Measurements from ENCODE around the gene MAP2. TPM values are rescaled to one million over a fixed set of nuclear protein-coding genes. Genes with fewer than 3 reads are reported as not detected.

The MAP2 gene, protein sequence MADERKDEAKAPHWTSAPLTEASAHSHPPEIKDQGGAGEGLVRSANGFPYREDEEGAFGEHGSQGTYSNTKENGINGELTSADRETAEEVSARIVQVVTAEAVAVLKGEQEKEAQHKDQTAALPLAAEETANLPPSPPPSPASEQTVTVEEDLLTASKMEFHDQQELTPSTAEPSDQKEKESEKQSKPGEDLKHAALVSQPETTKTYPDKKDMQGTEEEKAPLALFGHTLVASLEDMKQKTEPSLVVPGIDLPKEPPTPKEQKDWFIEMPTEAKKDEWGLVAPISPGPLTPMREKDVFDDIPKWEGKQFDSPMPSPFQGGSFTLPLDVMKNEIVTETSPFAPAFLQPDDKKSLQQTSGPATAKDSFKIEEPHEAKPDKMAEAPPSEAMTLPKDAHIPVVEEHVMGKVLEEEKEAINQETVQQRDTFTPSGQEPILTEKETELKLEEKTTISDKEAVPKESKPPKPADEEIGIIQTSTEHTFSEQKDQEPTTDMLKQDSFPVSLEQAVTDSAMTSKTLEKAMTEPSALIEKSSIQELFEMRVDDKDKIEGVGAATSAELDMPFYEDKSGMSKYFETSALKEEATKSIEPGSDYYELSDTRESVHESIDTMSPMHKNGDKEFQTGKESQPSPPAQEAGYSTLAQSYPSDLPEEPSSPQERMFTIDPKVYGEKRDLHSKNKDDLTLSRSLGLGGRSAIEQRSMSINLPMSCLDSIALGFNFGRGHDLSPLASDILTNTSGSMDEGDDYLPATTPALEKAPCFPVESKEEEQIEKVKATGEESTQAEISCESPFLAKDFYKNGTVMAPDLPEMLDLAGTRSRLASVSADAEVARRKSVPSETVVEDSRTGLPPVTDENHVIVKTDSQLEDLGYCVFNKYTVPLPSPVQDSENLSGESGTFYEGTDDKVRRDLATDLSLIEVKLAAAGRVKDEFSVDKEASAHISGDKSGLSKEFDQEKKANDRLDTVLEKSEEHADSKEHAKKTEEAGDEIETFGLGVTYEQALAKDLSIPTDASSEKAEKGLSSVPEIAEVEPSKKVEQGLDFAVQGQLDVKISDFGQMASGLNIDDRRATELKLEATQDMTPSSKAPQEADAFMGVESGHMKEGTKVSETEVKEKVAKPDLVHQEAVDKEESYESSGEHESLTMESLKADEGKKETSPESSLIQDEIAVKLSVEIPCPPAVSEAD (N-terminal part only)
- 0.81 TPM for polyA plus RNA-seq (2013, experiment 1 of 2)
- 1.1 TPM for polyA plus RNA-seq (2013, experiment 2 of 2)

DNA sequence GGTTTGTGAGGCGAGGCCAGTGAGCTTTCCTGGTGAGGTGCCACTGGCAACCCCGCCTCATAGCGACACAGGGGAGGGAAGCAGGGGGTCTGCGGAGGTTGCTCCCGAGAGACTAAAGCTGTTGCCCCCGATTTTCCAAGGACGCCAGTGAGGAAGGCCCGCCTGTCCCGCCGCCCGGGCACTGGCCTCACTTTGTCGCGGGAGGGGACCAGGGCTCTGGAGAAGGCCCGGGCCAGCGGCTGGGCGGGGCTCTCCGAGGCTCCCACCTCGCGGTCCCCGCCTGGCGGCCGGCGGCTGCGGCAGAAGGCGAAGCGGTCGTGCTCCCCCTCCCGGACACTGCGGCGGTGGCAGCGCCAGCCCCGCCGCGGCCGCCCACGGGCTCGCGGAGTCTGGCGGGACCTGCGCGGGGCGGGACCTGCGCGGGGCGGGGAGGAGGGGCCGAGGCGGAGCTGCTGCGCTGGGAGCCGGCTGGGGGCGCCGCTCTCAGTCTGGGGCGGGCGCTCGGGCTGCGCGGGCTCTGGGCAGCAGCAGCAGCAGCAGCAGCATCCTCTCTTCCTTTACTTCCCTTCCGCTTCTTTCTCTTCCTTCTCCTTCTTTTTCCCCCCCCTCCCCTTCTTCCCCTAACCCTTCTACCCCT lies at the start of gene MAP2:
TSS of gene MAP2 (plus strand) at position 486 of the 637 bp plus-strand sequence. CDS start 229,124 bp downstream, outside the sequence.
- Histone ChIP-seq H3K9ac (ENCODE audit: low read length) (peak within 1 kb of the TSS; percentile 61), H3K27ac (ENCODE audit: low read depth, low read length) (no peak within 1 kb of the TSS), H3K79me1 (ENCODE audit: low read length) (no peaks in the 10 kb centered on the region), H3K36me3 (ENCODE audit: control insufficient read depth, insufficient read depth, low read length) (no peaks in the 10 kb centered on the region), H3K4ac (ENCODE audit: low read depth, low read length) (no peak within 1 kb of the TSS), H3K4me2 (ENCODE audit: low read length) (peak within 1 kb of the TSS; percentile 91), H3K27me3 (ENCODE audit: insufficient read depth, low read length, poor library complexity) (no peaks in the 10 kb centered on the region), H2BK15ac (replicated peaks; ENCODE audit: low read depth) (no peak within 1 kb of the TSS), H2BK5ac (ENCODE audit: low read length) (no peak within 1 kb of the TSS), H2BK120ac (ENCODE audit: low read depth, low read length) (no peak within 1 kb of the TSS), H3K4me1 (ENCODE audit: control insufficient read depth, low read depth, low read length) (no peaks in the 10 kb centered on the region), H4K5ac (ENCODE audit: low read length) (no peak within 1 kb of the TSS), H3K56ac (ENCODE audit: low read length) (peak within 1 kb of the TSS; percentile 70), H4K8ac (ENCODE audit: low read depth, low read length) (no peak within 1 kb of the TSS), H2AK5ac (ENCODE audit: low read length) (no peak within 1 kb of the TSS), H3K23ac (ENCODE audit: low read length) (no peak within 1 kb of the TSS), H3K4me3 (ENCODE audit: low read length) (peak within 1 kb of the TSS; percentile 33), H3K79me2 (ENCODE audit: control insufficient read depth, insufficient read depth, low read length) (no peaks in the 10 kb centered on the region), H3K18ac (ENCODE audit: low read length) (no peak within 1 kb of the TSS)
- WGBS (ENCODE audit: extremely low coverage, insufficient coverage, low lambda C conversion rate): no CpG with 5 or more reads among the region's 57 CpGs
- DNase-seq: peak; percentile 89

DNA sequence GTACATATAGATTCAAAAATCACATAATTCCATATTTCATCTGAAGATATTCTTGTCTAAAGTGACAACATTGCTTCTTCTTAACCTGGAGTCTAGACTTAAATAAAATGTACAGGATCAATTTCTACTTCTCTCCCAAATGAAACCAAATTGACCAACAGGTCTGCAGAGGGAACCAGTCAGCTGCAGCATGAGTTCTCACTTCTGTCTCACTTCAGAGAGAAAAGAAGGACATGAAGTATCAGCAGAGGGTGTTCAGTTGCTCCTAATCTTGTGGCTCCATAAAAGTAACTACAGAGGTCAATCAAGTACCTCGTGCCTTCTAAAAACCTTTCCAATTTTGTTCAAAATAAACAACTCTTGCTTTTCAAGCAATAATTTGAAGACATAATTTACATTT lies 47.2 kb upstream of the MAP2 start:
- no peak overlapping the region for H2BK120ac ChIP-seq (ENCODE audit: low read depth, low read length)
- no peaks in the 10 kb centered on the region for H3K4me1 ChIP-seq (ENCODE audit: control insufficient read depth, low read depth, low read length)
- no peak for DNase-seq
- H3K23ac ChIP-seq (ENCODE audit: low read length): no peak overlapping the region
- no peaks in the 10 kb centered on the region for H3K36me3 ChIP-seq (ENCODE audit: control insufficient read depth, insufficient read depth, low read length)
- H3K56ac ChIP-seq (ENCODE audit: low read length): no peak overlapping the region
- no peak overlapping the region for H2BK5ac ChIP-seq (ENCODE audit: low read length)
- WGBS (ENCODE audit: extremely low coverage, insufficient coverage, low lambda C conversion rate): no CpG with 5 or more reads among the region's 1 CpG
- H3K27ac ChIP-seq (ENCODE audit: low read depth, low read length): no peak overlapping the region
- no peaks in the 10 kb centered on the region for H3K79me2 ChIP-seq (ENCODE audit: control insufficient read depth, insufficient read depth, low read length)
- H3K18ac ChIP-seq (ENCODE audit: low read length): no peak overlapping the region
- no peak overlapping the region for H4K5ac ChIP-seq (ENCODE audit: low read length)
- no peak overlapping the region for H3K4me3 ChIP-seq (ENCODE audit: low read length)
- H3K27me3 ChIP-seq (ENCODE audit: insufficient read depth, low read length, poor library complexity): no peaks in the 10 kb centered on the region
- no peaks in the 10 kb centered on the region for H3K79me1 ChIP-seq (ENCODE audit: low read length)
- no peak overlapping the region for H2AK5ac ChIP-seq (ENCODE audit: low read length)
- H3K4me2 ChIP-seq (ENCODE audit: low read length): no peak overlapping the region
- no peak overlapping the region for H4K8ac ChIP-seq (ENCODE audit: low read depth, low read length)
- H2BK15ac ChIP-seq (replicated peaks; ENCODE audit: low read depth): no peak overlapping the region
- H3K9ac ChIP-seq (ENCODE audit: low read length): no peak overlapping the region
- no peak overlapping the region for H3K4ac ChIP-seq (ENCODE audit: low read depth, low read length)

DNA sequence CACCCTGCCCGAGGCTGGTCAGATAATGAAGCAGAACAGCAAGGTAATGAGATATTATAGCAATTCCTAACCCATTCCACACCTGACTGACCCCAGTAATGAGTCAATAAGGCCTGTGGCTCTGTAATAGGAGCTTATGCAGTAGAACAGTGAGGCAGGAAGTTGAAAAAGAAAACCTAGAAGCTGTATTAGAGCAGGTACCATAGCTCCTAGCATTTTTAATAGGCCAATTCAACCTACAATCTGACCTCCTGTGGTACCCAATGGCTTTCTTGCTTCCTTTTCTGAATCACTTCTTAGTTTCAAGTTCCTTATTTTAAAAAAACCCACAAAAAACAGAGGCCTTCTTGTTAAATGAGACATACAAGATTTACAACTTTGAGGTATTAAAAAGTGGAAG lies 43.6 kb upstream of the MAP2 start:
- no CpG with 5 or more reads among the region's 1 CpG for WGBS (ENCODE audit: extremely low coverage, insufficient coverage, low lambda C conversion rate)
- Histone ChIP-seq H2BK5ac (ENCODE audit: low read length) (no peak overlapping the region), H3K36me3 (ENCODE audit: control insufficient read depth, insufficient read depth, low read length) (no peaks in the 10 kb centered on the region), H3K4me2 (ENCODE audit: low read length) (no peak overlapping the region), H2BK15ac (replicated peaks; ENCODE audit: low read depth) (no peak overlapping the region), H3K4me1 (ENCODE audit: control insufficient read depth, low read depth, low read length) (no peaks in the 10 kb centered on the region), H2AK5ac (ENCODE audit: low read length) (no peak overlapping the region), H3K18ac (ENCODE audit: low read length) (no peak overlapping the region), H3K27ac (ENCODE audit: low read depth, low read length) (no peak overlapping the region), H3K4me3 (ENCODE audit: low read length) (no peak overlapping the region), H3K23ac (ENCODE audit: low read length) (no peak overlapping the region), H3K79me1 (ENCODE audit: low read length) (no peaks in the 10 kb centered on the region), H3K79me2 (ENCODE audit: control insufficient read depth, insufficient read depth, low read length) (no peaks in the 10 kb centered on the region), H4K5ac (ENCODE audit: low read length) (no peak overlapping the region), H3K56ac (ENCODE audit: low read length) (no peak overlapping the region), H3K4ac (ENCODE audit: low read depth, low read length) (no peak overlapping the region), H4K8ac (ENCODE audit: low read depth, low read length) (no peak overlapping the region), H3K27me3 (ENCODE audit: insufficient read depth, low read length, poor library complexity) (no peaks in the 10 kb centered on the region), H2BK120ac (ENCODE audit: low read depth, low read length) (no peak overlapping the region), H3K9ac (ENCODE audit: low read length) (no peak overlapping the region)
- DNase-seq: no peak

DNA sequence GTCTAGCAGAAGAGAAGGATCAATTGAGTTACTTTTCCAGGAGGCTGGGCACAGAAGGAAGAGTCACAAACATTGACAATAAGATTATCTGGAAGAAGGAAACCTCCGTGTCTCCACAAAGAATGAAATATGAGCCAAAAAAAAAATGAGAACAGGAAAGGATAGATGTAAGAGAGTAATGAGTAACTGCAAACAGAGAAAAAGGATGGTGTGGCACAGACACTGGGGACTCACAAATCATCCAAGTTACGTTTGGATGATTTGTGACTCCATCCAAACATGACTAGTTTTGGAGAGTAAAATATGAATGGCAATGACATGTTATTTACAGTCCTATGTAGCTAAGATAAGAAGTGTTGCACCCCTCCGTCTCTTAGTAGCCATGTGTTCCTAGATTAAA lies 42.8 kb upstream of the MAP2 start:
- Histone ChIP-seq H3K56ac (ENCODE audit: low read length) (no peak overlapping the region), H3K4me3 (ENCODE audit: low read length) (no peak overlapping the region), H2BK15ac (replicated peaks; ENCODE audit: low read depth) (no peak overlapping the region), H3K79me1 (ENCODE audit: low read length) (no peaks in the 10 kb centered on the region), H3K4ac (ENCODE audit: low read depth, low read length) (no peak overlapping the region), H3K36me3 (ENCODE audit: control insufficient read depth, insufficient read depth, low read length) (no peaks in the 10 kb centered on the region), H4K8ac (ENCODE audit: low read depth, low read length) (no peak overlapping the region), H2AK5ac (ENCODE audit: low read length) (no peak overlapping the region), H3K27me3 (ENCODE audit: insufficient read depth, low read length, poor library complexity) (no peaks in the 10 kb centered on the region), H4K5ac (ENCODE audit: low read length) (no peak overlapping the region), H3K27ac (ENCODE audit: low read depth, low read length) (no peak overlapping the region), H3K79me2 (ENCODE audit: control insufficient read depth, insufficient read depth, low read length) (no peaks in the 10 kb centered on the region), H2BK5ac (ENCODE audit: low read length) (no peak overlapping the region), H2BK120ac (ENCODE audit: low read depth, low read length) (no peak overlapping the region), H3K4me1 (ENCODE audit: control insufficient read depth, low read depth, low read length) (no peaks in the 10 kb centered on the region), H3K23ac (ENCODE audit: low read length) (no peak overlapping the region), H3K4me2 (ENCODE audit: low read length) (no peak overlapping the region), H3K9ac (ENCODE audit: low read length) (no peak overlapping the region), H3K18ac (ENCODE audit: low read length) (no peak overlapping the region)
- WGBS (ENCODE audit: extremely low coverage, insufficient coverage, low lambda C conversion rate): no CpG with 5 or more reads among the region's 3 CpGs
- no peak for DNase-seq

DNA sequence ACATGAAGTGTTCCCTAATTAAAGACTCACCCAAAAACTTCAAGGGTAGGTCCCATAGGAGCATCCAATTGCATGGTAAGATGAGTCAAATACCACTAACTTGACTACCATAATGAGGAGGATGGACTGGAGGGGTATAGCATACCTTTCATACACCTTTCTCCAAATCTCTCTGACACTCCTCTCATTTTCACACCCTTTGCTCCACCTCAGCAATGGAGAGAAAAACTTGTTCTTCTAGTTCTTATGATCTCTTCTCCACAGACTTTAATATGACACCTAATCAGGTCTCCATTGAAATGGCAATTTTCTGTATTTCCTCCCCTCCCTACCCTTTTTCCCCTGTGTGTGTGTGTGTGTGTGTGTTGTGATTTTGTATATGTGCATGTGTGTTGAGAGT lies 41.1 kb upstream of the MAP2 start:
- Histone ChIP-seq H3K79me1 (ENCODE audit: low read length) (no peaks in the 10 kb centered on the region), H2BK15ac (replicated peaks; ENCODE audit: low read depth) (no peak overlapping the region), H3K23ac (ENCODE audit: low read length) (no peak overlapping the region), H3K4me3 (ENCODE audit: low read length) (no peak overlapping the region), H2AK5ac (ENCODE audit: low read length) (no peak overlapping the region), H3K27me3 (ENCODE audit: insufficient read depth, low read length, poor library complexity) (no peaks in the 10 kb centered on the region), H3K36me3 (ENCODE audit: control insufficient read depth, insufficient read depth, low read length) (no peaks in the 10 kb centered on the region), H3K56ac (ENCODE audit: low read length) (no peak overlapping the region), H3K4me2 (ENCODE audit: low read length) (no peak overlapping the region), H3K4me1 (ENCODE audit: control insufficient read depth, low read depth, low read length) (no peaks in the 10 kb centered on the region), H3K18ac (ENCODE audit: low read length) (no peak overlapping the region), H3K27ac (ENCODE audit: low read depth, low read length) (no peak overlapping the region), H3K79me2 (ENCODE audit: control insufficient read depth, insufficient read depth, low read length) (no peaks in the 10 kb centered on the region), H4K8ac (ENCODE audit: low read depth, low read length) (no peak overlapping the region), H2BK5ac (ENCODE audit: low read length) (no peak overlapping the region), H3K9ac (ENCODE audit: low read length) (no peak overlapping the region), H2BK120ac (ENCODE audit: low read depth, low read length) (no peak overlapping the region), H3K4ac (ENCODE audit: low read depth, low read length) (no peak overlapping the region), H4K5ac (ENCODE audit: low read length) (no peak overlapping the region)
- no peak for DNase-seq

All from mesendoderm (in vitro differentiated cells).